HepG2 (cell line): ENCODE results near the gene THRAP3. TPM values are rescaled to one million over a fixed set of nuclear protein-coding genes. Genes with fewer than 3 reads are reported as not detected.

ENCODE experiments used
- ARNT2 ChIP-seq: sonication (generic); formaldehyde crosslinking; IDR thresholded peaks from 2 replicates; pipeline ENCODE4 v1.8.0; 2022; ENCODE audit warnings: mild to moderate bottlenecking, low read depth, missing genetic modification reagents, moderate library complexity
- GABPA ChIP-seq, 2 experiments: IDR thresholded peaks; 2 replicates each; pipeline ENCODE4 v1.6.1; 2011 to 2016; ENCODE audit warnings: low read depth in 2 of 2, low read length in 1 of 2, missing biosample characterization in 1 of 2, missing genetic modification characterization in 1 of 2
- HDAC1 ChIP-seq: sonication (generic); formaldehyde crosslinking; IDR thresholded peaks from 2 replicates; pipeline ENCODE4 v1.5.1; 2020; ENCODE audit warnings: mild to moderate bottlenecking, missing genetic modification reagents
- LCORL ChIP-seq, 2 experiments: fragments of 450-650 bp in 1 of 2; sonication (generic) in 1 of 2; formaldehyde crosslinking in 1 of 2; IDR thresholded peaks; 2 replicates each; pipeline versions ENCODE4 v1.5.0 to v1.6.1; 2017 to 2020; ENCODE audit warnings: antibody characterized with exemption in 1 of 2, missing genetic modification reagents in 1 of 2
- MAZ ChIP-seq, 2 experiments: sonication (generic) in 1 of 2; formaldehyde crosslinking in 1 of 2; IDR thresholded peaks; 2 replicates each; pipeline versions ENCODE4 v1.5.0 to v1.6.1; 2012 to 2020; ENCODE audit warnings: low read depth in 2 of 2, mild to moderate bottlenecking in 2 of 2, borderline replicate concordance in 1 of 2, improper control_type of control experiment in 1 of 2, low read length in 1 of 2, missing genetic modification reagents in 1 of 2, moderate library complexity in 1 of 2
- MIER3 ChIP-seq: IDR thresholded peaks from 2 replicates; pipeline ENCODE4 v1.6.1; 2016; ENCODE audit warnings: missing compliant biosample characterization, borderline replicate concordance
- NFKB2 ChIP-seq: sonication (generic); formaldehyde crosslinking; IDR thresholded peaks from 2 replicates; pipeline ENCODE4 v1.4.0; 2020; ENCODE audit warnings: missing genetic modification reagents, borderline replicate concordance
- PITX1 ChIP-seq: sonication (generic); formaldehyde crosslinking; IDR thresholded peaks from 2 replicates; pipeline ENCODE4 v1.5.1; 2020; ENCODE audit warnings: mild to moderate bottlenecking, missing genetic modification reagents
- TAF15 ChIP-seq: fragments of 200-400 bp; formaldehyde crosslinking; IDR thresholded peaks from one replicate; pipeline ENCODE4 v1.6.1; 2018; ENCODE audit warnings: mild to moderate bottlenecking, low read depth, low read length; ENCODE audit not compliant: poor library complexity, severe bottlenecking
- ZKSCAN8 ChIP-seq: IDR thresholded peaks from 2 replicates; pipeline ENCODE4 v1.6.1; 2016; ENCODE audit warnings: borderline replicate concordance, missing genetic modification reagents, missing compliant biosample characterization
- ZNF296 ChIP-seq: sonication (generic); formaldehyde crosslinking; conservative IDR thresholded peaks from 2 replicates; pipeline ENCODE4 v1.5.0; 2020; ENCODE audit warnings: mild to moderate bottlenecking, missing genetic modification reagents
- ZNF552 ChIP-seq: sonication (generic); formaldehyde crosslinking; IDR thresholded peaks from 2 replicates; pipeline ENCODE4 v1.9.0; 2022; ENCODE audit warnings: missing genetic modification reagents, mild to moderate bottlenecking, borderline replicate concordance
- ZNF562 ChIP-seq: sonication (generic); formaldehyde crosslinking; IDR thresholded peaks from 2 replicates; pipeline ENCODE4 v1.8.0; 2022; ENCODE audit warnings: missing genetic modification reagents, borderline replicate concordance
- ZZZ3 ChIP-seq: sonication (generic); formaldehyde crosslinking; IDR thresholded peaks from 2 replicates; pipeline ENCODE4 v1.4.0; 2020; ENCODE audit warnings: missing genetic modification reagents, mild to moderate bottlenecking, borderline replicate concordance
- polyA plus RNA-seq, 8 experiments: library from polyadenylated mRNA; depleted of rRNA in 3 of 8; stranded (reverse) in 7 of 8; unstranded in 1 of 8; fragments of >200 nt; fragmentation: Illumina TruSeq in 4 of 8; extraction: Trizol in 4 of 8; gene quantifications; 2 replicates each; pipeline versions ENCODE4 v1.2.1 to v1.2.3, GENCODE V29; 2011 to 2016; ENCODE audit warnings: low read depth in 4 of 8, missing spikeins in 1 of 8, mixed read lengths in 1 of 8; ENCODE audit not compliant: insufficient read depth in 1 of 8
- total RNA-seq, 5 experiments: library from RNA; depleted of rRNA; stranded (reverse); fragments of >200 nt; fragmentation: Illumina TruSeq; extraction: Trizol; gene quantifications; 2 replicates each; pipeline ENCODE4 v1.2.3, GENCODE V29; 2016; ENCODE audit warnings: low read depth in 1 of 5
- TF ChIP-seq, protein P1 (sequence below): sonication (generic); formaldehyde crosslinking; IDR thresholded peaks from 2 replicates; pipeline ENCODE4 v1.4.0; 2020; ENCODE audit warnings: low read depth, missing genetic modification reagents
- TF ChIP-seq, protein P2 (sequence below): sonication (generic); formaldehyde crosslinking; IDR thresholded peaks from 2 replicates; pipeline ENCODE4 v1.5.1; 2020; ENCODE audit warnings: mild to moderate bottlenecking, moderate library complexity, missing genetic modification reagents
- TF ChIP-seq, protein P3 (sequence below), 2 experiments: IDR thresholded peaks; 2 replicates each; pipeline ENCODE4 v1.6.1; 2011 to 2012; ENCODE audit warnings: low read length in 2 of 2, borderline replicate concordance in 1 of 2, low read depth in 1 of 2, mild to moderate bottlenecking in 1 of 2, moderate library complexity in 1 of 2

The THRAP3 gene
- total and polyA plus RNA-seq, 2 of the 13 experiments (the other 11 are each of a cell fraction or from before 2014, with no cell fraction given) = 45.0 to 92.6 TPM

DNA sequence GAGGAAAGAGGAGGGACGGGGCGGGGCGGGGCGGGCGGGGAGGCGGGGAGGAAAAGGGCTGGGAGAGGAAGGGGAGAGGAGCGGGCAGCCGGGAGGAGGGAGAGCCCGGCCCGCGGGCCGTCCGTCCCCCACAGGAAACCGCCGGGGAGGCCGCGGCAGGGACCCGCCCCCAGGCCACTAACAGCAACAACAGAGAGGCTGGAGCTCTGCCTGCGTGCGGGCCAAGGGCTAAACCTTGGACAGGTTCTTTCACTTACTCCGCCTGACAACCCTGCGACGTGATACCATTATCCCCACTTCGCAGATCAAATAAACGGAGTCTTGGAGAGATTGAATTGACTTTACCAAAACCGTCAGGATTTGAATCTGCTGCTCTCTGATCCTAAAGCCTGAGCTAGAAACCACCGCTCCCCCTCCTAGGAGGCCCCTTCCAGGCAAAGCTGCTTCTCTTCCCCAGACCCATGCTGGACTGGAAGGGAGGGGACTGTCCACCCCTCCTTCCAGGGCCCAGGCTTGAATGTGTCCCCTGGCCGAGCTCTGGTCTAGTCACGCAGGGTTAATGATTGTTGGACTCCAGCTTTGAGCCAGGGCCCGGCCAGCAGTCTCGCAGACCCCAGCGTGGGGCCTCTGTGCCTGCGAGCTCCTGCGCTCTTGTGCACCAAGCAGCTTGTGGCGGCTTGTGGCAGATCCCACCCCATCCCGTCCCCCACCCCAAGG, 99.6 kb downstream of the THRAP3 start, which contains the start of gene EVA1B (continued):
- TF ChIP-seq, protein P1, sequence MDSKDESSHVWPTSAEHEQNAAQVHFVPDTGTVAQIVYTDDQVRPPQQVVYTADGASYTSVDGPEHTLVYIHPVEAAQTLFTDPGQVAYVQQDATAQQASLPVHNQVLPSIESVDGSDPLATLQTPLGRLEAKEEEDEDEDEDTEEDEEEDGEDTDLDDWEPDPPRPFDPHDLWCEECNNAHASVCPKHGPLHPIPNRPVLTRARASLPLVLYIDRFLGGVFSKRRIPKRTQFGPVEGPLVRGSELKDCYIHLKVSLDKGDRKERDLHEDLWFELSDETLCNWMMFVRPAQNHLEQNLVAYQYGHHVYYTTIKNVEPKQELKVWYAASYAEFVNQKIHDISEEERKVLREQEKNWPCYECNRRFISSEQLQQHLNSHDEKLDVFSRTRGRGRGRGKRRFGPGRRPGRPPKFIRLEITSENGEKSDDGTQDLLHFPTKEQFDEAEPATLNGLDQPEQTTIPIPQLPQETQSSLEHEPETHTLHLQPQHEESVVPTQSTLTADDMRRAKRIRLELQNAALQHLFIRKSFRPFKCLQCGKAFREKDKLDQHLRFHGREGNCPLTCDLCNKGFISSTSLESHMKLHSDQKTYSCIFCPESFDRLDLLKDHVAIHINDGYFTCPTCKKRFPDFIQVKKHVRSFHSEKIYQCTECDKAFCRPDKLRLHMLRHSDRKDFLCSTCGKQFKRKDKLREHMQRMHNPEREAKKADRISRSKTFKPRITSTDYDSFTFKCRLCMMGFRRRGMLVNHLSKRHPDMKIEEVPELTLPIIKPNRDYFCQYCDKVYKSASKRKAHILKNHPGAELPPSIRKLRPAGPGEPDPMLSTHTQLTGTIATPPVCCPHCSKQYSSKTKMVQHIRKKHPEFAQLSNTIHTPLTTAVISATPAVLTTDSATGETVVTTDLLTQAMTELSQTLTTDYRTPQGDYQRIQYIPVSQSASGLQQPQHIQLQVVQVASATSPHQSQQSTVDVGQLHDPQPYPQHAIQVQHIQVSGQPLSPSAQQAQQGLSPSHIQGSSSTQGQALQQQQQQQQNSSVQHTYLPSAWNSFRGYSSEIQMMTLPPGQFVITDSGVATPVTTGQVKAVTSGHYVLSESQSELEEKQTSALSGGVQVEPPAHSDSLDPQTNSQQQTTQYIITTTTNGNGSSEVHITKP (CRISPR knock-in tag) = peak; percentile 71
- TF ChIP-seq HDAC1 (CRISPR knock-in tag) (peak; percentile 76), ZNF562 (CRISPR knock-in tag) (no peak), MAZ (IDR thresholded peaks at IDR 0.05; ENCODE audit: borderline replicate concordance, low read depth, low read length) (0 out of 2 replicates have a peak, but pooled peaks have one; percentile 11), MAZ (CRISPR knock-in tag; IDR thresholded peaks at IDR 0.05; ENCODE audit: low read depth) (peak; percentile 54; the same call in 1 of the 2 replicates), LCORL (IDR thresholded peaks at IDR 0.05) (no peak), LCORL (CRISPR knock-in tag; IDR thresholded peaks at IDR 0.05) (peak; percentile 79; the same call in 1 of the 2 replicates), ZKSCAN8 (CRISPR knock-in tag) (peak; percentile 76; the same call in 1 of the 2 replicates), PITX1 (CRISPR knock-in tag) (0 out of 2 replicates have a peak, but pooled peaks have one; percentile 33), ZNF296 (CRISPR knock-in tag) (peak; percentile 66; the same call in 1 of the 2 replicates), TAF15 (peak; percentile 49), GABPA (IDR thresholded peaks at IDR 0.05; ENCODE audit: low read depth, low read length) (0 out of 2 replicates have a peak, but pooled peaks have one; percentile 3), GABPA (CRISPR knock-in tag; IDR thresholded peaks at IDR 0.05; ENCODE audit: low read depth) (no peak), ZZZ3 (CRISPR knock-in tag) (no peak), ARNT2 (peak; percentile 57; the same call in 1 of the 2 replicates), MIER3 (CRISPR knock-in tag) (peak; percentile 82; the same call in 1 of the 2 replicates), ZNF552 (no peak), NFKB2 (peak; percentile 81; the same call in 1 of the 2 replicates)
- TF ChIP-seq, protein P2, sequence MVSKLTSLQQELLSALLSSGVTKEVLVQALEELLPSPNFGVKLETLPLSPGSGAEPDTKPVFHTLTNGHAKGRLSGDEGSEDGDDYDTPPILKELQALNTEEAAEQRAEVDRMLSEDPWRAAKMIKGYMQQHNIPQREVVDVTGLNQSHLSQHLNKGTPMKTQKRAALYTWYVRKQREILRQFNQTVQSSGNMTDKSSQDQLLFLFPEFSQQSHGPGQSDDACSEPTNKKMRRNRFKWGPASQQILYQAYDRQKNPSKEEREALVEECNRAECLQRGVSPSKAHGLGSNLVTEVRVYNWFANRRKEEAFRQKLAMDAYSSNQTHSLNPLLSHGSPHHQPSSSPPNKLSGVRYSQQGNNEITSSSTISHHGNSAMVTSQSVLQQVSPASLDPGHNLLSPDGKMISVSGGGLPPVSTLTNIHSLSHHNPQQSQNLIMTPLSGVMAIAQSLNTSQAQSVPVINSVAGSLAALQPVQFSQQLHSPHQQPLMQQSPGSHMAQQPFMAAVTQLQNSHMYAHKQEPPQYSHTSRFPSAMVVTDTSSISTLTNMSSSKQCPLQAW (CRISPR knock-in tag) = peak; percentile 98
- TF ChIP-seq, protein P3, sequence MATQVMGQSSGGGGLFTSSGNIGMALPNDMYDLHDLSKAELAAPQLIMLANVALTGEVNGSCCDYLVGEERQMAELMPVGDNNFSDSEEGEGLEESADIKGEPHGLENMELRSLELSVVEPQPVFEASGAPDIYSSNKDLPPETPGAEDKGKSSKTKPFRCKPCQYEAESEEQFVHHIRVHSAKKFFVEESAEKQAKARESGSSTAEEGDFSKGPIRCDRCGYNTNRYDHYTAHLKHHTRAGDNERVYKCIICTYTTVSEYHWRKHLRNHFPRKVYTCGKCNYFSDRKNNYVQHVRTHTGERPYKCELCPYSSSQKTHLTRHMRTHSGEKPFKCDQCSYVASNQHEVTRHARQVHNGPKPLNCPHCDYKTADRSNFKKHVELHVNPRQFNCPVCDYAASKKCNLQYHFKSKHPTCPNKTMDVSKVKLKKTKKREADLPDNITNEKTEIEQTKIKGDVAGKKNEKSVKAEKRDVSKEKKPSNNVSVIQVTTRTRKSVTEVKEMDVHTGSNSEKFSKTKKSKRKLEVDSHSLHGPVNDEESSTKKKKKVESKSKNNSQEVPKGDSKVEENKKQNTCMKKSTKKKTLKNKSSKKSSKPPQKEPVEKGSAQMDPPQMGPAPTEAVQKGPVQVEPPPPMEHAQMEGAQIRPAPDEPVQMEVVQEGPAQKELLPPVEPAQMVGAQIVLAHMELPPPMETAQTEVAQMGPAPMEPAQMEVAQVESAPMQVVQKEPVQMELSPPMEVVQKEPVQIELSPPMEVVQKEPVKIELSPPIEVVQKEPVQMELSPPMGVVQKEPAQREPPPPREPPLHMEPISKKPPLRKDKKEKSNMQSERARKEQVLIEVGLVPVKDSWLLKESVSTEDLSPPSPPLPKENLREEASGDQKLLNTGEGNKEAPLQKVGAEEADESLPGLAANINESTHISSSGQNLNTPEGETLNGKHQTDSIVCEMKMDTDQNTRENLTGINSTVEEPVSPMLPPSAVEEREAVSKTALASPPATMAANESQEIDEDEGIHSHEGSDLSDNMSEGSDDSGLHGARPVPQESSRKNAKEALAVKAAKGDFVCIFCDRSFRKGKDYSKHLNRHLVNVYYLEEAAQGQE (IDR thresholded peaks at IDR 0.05; ENCODE audit: borderline replicate concordance in 1 of 2, low read depth in 1 of 2, low read length in 2 of 2) = peak in 1 of 2 experiments; percentile 7; a peak in 1 of 4 replicates
